ENCODE measurements around the gene KRTCAP2. TPM values are rescaled to one million over a fixed set of nuclear protein-coding genes. Genes with fewer than 3 reads are reported as not detected.
A peak's percentile ranks its signal among the peaks of the same experiment; 100 is the strongest.

Gene KRTCAP2
- polyA plus RNA-seq, 1 donor (not counting 4 experiments of a cell fraction or from before 2014, with no cell fraction given): 127 TPM

DNA sequence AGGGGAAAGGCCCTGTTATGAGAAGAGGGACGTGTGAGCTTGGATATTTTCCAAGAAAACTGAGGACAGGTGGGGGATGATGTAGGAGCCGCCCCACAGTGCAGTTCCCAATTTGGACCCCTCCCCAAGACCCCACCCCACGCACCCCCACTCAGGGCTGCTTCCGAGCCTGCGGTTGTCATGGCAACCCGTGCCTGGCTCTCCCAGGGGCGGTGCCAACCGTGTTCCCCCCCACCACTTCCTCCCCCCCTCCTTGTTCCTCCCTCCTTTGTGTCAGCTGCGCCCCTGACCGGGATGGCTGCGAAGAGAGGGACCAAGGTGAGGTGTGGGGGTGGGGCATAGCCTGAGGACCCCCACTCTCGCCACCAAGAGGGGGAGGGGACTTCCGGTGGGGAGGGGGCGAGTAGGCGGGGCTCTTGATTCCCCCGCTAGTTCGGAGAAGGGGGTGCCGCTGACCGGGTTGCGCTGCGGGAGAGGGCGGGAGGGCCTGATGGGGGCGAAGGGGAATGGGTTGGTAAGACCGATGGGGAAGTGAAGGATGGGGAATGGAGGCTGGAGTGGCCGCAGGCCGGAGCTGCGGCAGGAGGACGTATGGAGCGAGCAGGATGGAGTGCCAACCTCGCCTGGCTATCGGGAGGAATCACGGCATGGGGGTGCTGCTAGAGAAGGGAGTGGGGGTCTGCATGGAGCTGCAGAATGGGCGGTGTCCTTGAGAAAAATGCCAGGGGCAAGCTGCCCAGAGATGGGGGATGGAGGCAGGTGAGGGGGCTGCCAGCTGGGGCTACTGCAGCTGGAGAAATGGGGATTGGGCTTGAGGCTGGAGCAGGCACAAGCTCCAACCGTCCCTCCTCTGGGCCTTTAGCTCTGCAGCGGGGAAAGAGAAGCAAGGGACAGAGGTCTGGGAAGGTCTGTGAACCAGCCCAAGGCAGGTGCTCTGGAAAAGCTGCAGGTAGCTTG is 1.5 kb upstream of the KRTCAP2 start:
- peaks cover 11 to 13% of the 10 kb centered on the region in 2 experiments for H3K36me3 ChIP-seq (ENCODE audit: control insufficient read depth in 2 of 2, extremely low read depth in 1 of 2, insufficient read depth in 2 of 2, low read length in 2 of 2)
- FAIRE-seq (no peak), DNase-seq (ENCODE audit: low read depth, low spot score) (no peak)
- no peaks in the 10 kb centered on the region for H4K20me1 ChIP-seq (ENCODE audit: control insufficient read depth, extremely low read depth, insufficient read depth, low read length)
- peak overlapping the region; percentile 90 for H2AFZ ChIP-seq (ENCODE audit: control insufficient read depth, low read length)
- H3K4me1 ChIP-seq (ENCODE audit: control insufficient read depth, extremely low read depth, insufficient read depth, low read length): peaks cover 23% of the 10 kb centered on the region
- H3K27ac ChIP-seq (ENCODE audit: control insufficient read depth, insufficient read depth, low read length): no peak overlapping the region
- peak overlapping the region; percentile 82 for H3K4me2 ChIP-seq (ENCODE audit: control insufficient read depth, extremely low read depth, insufficient read depth, low read depth, low read length)
- dilution Hi-C loops (cut with MboI; ENCODE audit: extremely low pct_ligation_motif_present, low sequenced_read_pairs): no loop called here
- H3K9ac ChIP-seq (ENCODE audit: control insufficient read depth, extremely low read depth, insufficient read depth, low read length): peak overlapping the region; percentile 92
- H3K9me3 ChIP-seq (ENCODE audit: control insufficient read depth, low read depth, low read length): no peaks in the 10 kb centered on the region
- H3K9me1 ChIP-seq (ENCODE audit: control insufficient read depth, extremely low read depth, insufficient read depth, low read length): no peaks in the 10 kb centered on the region
- TF ChIP-seq EZH2 (IDR thresholded peaks at IDR 0.05; ENCODE audit: low read length): no peak
- TF ChIP-seq, protein P1, sequence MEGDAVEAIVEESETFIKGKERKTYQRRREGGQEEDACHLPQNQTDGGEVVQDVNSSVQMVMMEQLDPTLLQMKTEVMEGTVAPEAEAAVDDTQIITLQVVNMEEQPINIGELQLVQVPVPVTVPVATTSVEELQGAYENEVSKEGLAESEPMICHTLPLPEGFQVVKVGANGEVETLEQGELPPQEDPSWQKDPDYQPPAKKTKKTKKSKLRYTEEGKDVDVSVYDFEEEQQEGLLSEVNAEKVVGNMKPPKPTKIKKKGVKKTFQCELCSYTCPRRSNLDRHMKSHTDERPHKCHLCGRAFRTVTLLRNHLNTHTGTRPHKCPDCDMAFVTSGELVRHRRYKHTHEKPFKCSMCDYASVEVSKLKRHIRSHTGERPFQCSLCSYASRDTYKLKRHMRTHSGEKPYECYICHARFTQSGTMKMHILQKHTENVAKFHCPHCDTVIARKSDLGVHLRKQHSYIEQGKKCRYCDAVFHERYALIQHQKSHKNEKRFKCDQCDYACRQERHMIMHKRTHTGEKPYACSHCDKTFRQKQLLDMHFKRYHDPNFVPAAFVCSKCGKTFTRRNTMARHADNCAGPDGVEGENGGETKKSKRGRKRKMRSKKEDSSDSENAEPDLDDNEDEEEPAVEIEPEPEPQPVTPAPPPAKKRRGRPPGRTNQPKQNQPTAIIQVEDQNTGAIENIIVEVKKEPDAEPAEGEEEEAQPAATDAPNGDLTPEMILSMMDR (optimal IDR thresholded peaks at IDR 0.05 in 1 of 3, IDR thresholded peaks at IDR 0.05 in 1 of 3, conservative IDR thresholded peaks at IDR 0.05 in 1 of 3; ENCODE audit: extremely low read depth in 1 of 3, insufficient read depth in 2 of 3, low read length in 3 of 3): no peak
- peaks cover 16% of the 10 kb centered on the region for H3K79me2 ChIP-seq (ENCODE audit: control insufficient read depth, insufficient read depth, low read length)
- H3K27me3 ChIP-seq (ENCODE audit: control insufficient read depth, extremely low read depth, insufficient read depth, low read length): no peaks in the 10 kb centered on the region
- H3K4me3 ChIP-seq (ENCODE audit: control insufficient read depth in 2 of 3, extremely low read depth in 1 of 3, insufficient read depth in 2 of 3, low read depth in 1 of 3, low read length in 3 of 3): peak overlapping the region; percentile 69 to 94 (median 90)

DNA sequence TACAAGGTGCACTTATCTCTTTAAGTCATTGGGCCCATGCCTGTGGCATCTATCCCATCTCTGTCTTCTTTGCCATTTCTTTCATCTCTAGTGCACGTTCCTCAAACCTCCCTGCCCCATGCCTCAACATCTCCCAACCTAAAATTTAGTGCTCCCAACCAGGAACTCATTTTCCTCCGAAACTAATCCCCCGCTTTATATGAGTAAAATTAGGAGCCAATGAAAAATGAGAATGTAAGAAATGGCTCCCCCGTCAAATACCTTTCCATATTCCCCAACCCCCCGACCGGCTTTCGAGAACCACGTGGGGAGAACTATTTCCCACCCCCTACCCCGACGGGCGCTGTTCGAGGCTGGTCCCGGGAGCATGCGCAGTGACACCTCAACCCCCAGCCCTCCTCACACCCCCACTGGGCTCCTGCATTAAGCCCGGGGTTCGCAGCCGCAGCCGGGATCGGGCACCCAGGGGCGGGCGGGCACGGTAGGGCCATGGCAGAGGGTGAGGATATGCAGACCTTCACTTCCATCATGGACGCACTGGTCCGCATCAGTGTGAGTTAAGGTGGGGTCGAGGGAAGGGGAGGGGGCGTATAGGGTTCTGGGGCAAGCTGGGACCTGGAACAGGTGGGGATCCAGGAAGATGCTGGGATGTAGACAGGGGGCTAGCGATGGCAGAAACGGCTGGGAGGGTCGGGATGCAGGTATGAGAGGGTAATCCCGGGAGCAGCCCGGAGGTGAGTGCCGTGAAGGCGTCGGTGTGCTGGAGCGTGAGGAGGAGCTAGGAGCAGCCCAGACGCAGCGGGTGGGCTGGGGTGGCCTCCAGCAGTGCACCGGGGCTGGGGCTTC is 597 bp upstream of the KRTCAP2 start, which contains the start of gene TRIM46:
Gene TRIM46 (plus strand): TSS at position 372 of the 846 bp plus-strand sequence. CDS start 118 bp downstream, at position 490.
- no peak for FAIRE-seq
- H3K4me2 ChIP-seq (ENCODE audit: control insufficient read depth, extremely low read depth, insufficient read depth, low read depth, low read length): peak within 1 kb of the TSS; percentile 82
- H3K9me1 ChIP-seq (ENCODE audit: control insufficient read depth, extremely low read depth, insufficient read depth, low read length): no peaks in the 10 kb centered on the region
- peak within 1 kb of the TSS; percentile 86 for H3K27ac ChIP-seq (ENCODE audit: control insufficient read depth, insufficient read depth, low read length)
- H3K9ac ChIP-seq (ENCODE audit: control insufficient read depth, extremely low read depth, insufficient read depth, low read length): peak within 1 kb of the TSS; percentile 92
- H3K4me3 ChIP-seq (ENCODE audit: control insufficient read depth in 2 of 3, extremely low read depth in 1 of 3, insufficient read depth in 2 of 3, low read depth in 1 of 3, low read length in 3 of 3): peak within 1 kb of the TSS; percentile 69 to 94 (median 90)
- peaks cover 16% of the 10 kb centered on the region for H3K79me2 ChIP-seq (ENCODE audit: control insufficient read depth, insufficient read depth, low read length)
- TF ChIP-seq, protein P1 (optimal IDR thresholded peaks at IDR 0.05 in 1 of 3, IDR thresholded peaks at IDR 0.05 in 1 of 3, conservative IDR thresholded peaks at IDR 0.05 in 1 of 3; ENCODE audit: extremely low read depth in 1 of 3, insufficient read depth in 2 of 3, low read length in 3 of 3): no peak
- no peak for TF ChIP-seq EZH2 (IDR thresholded peaks at IDR 0.05; ENCODE audit: low read length)
- no peaks in the 10 kb centered on the region for H3K9me3 ChIP-seq (ENCODE audit: control insufficient read depth, low read depth, low read length)
- H2AFZ ChIP-seq (ENCODE audit: control insufficient read depth, low read length): peak within 1 kb of the TSS; percentile 90
- no peaks in the 10 kb centered on the region for H3K27me3 ChIP-seq (ENCODE audit: control insufficient read depth, extremely low read depth, insufficient read depth, low read length)
- H3K36me3 ChIP-seq (ENCODE audit: control insufficient read depth in 2 of 2, extremely low read depth in 1 of 2, insufficient read depth in 2 of 2, low read length in 2 of 2): peaks cover 16 to 17% of the 10 kb centered on the region in 2 experiments
- peaks cover 23% of the 10 kb centered on the region for H3K4me1 ChIP-seq (ENCODE audit: control insufficient read depth, extremely low read depth, insufficient read depth, low read length)
- no peaks in the 10 kb centered on the region for H4K20me1 ChIP-seq (ENCODE audit: control insufficient read depth, extremely low read depth, insufficient read depth, low read length)
- dilution Hi-C loops (cut with MboI; ENCODE audit: extremely low pct_ligation_motif_present, low sequenced_read_pairs): no loop called here
- no peak for DNase-seq (ENCODE audit: low read depth, low spot score)

Measured in keratinocyte (primary cell).